Endometrium (tissue), 2 donors: Measurements from ENCODE around the gene PHLDB2.

Experiments used
- FAIRE-seq: peaks from 2 replicates; lab custom pipeline; 2012; peaks lifted over from hg19 to GRCh38; lab: Jason Lieb, UNC
- donor health status: control.
- donor health status: control.

PHLDB2 gene

GRCh38 chr3:111884411-111885018 is 25.4 kb downstream of the PHLDB2 start:
- FAIRE-seq, result no peak

- FAIRE-seq, result no peak
Observed at GRCh38 chr3:111885578-111885977, 26.5 kb downstream of the PHLDB2 start.

DNA sequence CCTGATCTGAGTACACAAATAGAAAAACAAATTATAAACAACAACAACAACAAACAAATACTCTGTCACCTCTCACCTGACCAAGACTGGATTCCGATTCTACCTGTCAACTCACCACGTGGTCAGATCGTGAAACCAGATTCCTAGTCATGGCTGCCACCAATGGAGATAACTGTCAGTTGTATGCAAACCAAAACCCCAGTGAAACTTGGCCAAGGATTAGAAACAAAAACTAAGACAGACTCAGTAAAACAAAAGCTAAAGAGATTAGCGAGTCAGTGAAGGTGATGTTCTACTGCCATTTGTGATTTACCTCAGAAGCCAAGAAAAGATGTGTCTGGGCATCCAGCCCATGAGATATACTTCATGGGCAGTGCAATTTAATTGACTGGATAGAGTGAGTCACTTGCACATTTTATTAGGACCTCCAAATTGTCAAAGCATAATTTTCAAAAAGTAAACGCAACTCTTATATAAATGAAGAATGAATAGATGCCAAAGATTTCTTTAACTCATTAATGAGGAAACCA is 31.1 kb downstream of the PHLDB2 start:
- FAIRE-seq, result no peak

- FAIRE-seq, result no peak
Observed at GRCh38 chr3:111892070-111892469, 33.0 kb downstream of the PHLDB2 start.

DNA sequence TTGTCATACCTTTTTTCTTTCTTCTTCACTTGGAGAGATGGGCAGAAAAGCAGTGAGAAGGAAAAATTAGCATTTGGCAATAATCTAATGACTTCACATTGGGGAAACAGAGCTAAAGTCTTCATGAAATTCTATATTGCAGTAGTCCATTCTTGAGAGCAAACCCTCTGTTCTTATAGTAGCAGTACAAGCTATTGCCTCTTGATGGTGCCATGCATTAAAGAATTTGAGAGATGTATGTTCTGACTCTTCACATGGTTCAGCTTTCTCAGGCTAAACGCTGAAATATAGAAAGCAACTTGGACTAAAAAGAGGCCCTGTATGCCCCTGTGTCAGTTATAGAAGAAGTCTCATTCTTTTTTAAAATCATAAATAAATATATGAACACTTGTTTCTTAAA is 36.0 kb downstream of the PHLDB2 start:
- FAIRE-seq, result no peak

GRCh38 chr3:111899966-111900365 is 40.9 kb downstream of the PHLDB2 start:
- FAIRE-seq, result no peak

DNA sequence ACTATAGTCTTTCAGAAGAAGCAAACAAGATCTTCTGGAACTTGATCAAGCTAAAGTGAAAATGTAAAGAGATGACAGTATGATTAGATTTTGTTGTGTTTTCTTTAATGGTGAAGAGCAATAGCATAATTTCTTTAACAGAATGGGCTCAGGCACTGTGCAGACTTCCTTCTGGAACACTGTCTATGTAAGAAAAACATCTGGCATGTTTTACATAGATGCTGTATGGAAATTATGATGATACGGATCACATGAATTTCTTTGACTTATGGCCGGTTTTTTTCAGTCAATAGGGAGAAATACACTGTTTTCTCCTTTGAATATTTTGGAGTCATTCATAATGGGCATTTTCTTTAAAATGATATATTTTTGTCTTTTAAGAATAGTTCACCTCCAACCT is 42.6 kb downstream of the PHLDB2 start:
- FAIRE-seq, result no peak

- no peak for FAIRE-seq
Observed at GRCh38 chr3:111902534-111902933, 43.5 kb downstream of the PHLDB2 start.

- no peak for FAIRE-seq
Observed at GRCh38 chr3:111903067-111903511, 44.0 kb downstream of the PHLDB2 start.

GRCh38 chr3:111904376-111905241 is 45.5 kb downstream of the PHLDB2 start:
- FAIRE-seq, result no peak

GRCh38 chr3:111906656-111907055 is 47.6 kb downstream of the PHLDB2 start:
- FAIRE-seq, result no peak

GRCh38 chr3:111907151-111907550 is 48.1 kb downstream of the PHLDB2 start:
- FAIRE-seq, result no peak

- FAIRE-seq, result no peak
Observed at GRCh38 chr3:111910806-111911205, 51.7 kb downstream of the PHLDB2 start.

DNA sequence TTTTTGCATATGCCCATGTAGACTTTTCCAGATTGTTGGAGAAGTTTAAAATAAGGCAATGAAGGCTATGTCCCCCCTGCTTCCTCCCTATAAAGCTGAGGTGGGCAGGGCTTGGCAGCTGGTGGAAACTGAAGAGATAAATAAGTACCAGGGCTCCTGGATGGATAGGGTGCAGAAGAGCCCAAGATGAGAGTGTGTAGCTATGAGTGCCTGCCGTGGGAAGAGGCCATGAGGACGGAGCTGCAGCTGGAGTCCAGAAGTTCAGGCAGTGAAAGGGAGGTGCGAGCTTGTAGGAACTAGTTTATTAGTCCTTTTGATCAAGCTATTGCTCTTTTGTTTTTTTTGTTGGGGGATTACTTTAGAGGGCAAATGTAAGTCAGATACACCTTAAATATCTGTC is 52.4 kb downstream of the PHLDB2 start:
- no peak for FAIRE-seq

- FAIRE-seq, result no peak
Observed at GRCh38 chr3:111913163-111913763, 54.2 kb downstream of the PHLDB2 start.

DNA sequence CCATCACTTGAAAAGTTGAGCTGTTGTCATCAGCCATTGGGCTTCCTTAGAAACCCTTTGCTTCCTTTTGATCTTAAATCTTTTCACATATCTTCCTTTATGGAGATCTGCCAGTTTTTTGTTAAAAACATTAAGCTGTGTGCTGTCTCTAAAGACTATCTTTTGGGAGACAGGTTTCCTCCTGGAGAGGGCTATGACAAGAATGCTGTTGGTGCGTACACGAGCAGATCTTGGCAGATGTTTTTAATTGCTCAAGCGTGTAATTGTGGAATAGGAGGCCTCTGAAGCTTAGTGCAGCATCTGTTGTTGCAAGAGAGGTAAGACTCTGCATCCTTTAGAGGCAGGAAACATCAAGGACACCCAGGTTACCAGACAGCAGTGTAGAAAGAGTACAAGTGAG is 56.8 kb downstream of the PHLDB2 start:
- FAIRE-seq, result no peak

DNA sequence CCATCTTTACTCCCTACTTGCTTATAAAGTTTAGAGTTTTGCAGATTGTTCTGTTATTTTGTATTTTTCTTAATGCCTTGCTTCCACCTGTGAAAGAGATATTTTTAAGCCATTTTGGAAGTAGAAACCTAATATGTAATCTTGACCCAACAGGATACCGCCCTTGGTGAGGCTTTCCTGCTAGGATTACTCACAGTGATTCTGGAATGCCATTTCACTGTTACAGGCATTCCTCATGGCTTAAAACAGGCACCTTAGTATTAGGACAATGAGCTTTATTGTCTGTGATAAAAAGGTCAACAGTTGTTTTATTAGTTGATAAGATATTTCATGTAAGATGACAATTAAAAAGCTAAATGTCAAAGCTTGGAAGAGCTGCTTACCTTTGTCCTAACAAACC is 58.2 kb downstream of the PHLDB2 start:
- no peak for FAIRE-seq

DNA sequence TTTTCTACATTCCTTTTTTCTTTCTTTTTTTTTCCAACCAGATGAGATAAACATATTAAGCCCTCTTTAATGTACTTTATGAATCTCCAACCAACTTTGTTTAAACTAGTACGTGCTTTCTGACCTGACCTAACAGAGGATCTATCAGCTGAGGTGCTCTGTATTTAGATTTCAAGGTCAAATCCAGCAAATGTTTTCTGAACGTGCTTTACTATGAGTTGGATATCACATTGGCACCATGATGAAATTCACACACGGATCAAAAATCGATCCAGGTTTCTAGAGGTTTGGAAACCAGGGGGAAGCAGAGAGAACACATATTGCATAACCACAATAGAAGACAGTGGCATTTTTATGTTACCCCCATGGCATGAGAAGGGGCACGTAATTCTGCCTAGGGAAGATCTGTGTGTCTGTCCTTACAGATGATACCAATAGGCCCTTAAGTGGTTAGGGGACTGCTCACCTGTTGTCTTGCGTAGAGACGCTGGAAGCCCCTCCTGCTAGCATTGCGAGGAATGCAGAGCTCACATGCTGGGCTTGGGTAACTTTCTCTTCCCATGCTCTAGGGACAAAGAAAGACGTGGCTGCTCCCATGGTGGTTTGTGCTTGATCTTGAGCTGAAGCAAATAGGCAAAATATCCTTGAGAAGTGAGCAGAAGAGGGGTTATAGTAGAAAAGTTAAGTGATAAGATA is 60.5 kb downstream of the PHLDB2 start:
- FAIRE-seq, result no peak

- FAIRE-seq, result no peak
Observed at GRCh38 chr3:111921181-111921580, 62.1 kb downstream of the PHLDB2 start.

DNA sequence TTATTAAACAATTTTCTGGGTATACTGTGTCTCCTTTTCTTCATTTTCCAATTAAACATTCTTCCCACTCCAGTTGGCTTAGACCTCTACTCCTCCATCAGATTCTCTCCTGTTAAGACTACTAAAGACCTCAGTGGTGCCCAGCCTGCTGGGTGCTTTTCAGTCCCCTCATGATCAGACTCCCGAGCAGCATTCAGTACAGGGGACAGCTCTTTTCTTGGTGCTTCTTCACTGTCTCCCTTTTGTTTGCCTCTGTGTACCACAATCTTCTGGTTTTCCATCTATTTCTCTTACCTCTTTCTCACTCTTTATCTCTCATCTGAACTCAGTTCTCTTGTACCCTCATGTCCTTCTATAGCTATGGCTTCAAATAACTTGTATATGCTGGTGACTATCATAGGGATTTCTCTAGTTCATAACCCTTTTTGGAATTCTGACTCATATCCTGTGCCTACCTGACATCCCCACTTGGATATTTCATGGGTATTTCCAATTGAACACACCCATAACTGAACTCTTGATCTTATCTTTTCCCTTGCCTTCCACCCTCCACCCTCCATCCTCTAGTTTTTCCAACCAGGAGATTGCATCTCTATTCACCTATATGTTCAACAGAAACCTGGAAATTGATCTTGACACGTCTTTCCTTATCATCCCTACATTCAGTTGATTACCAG is 64.2 kb downstream of the PHLDB2 start:
- no peak for FAIRE-seq

GRCh38 chr3:111923806-111924205 is 64.7 kb downstream of the PHLDB2 start:
- no peak for FAIRE-seq

DNA sequence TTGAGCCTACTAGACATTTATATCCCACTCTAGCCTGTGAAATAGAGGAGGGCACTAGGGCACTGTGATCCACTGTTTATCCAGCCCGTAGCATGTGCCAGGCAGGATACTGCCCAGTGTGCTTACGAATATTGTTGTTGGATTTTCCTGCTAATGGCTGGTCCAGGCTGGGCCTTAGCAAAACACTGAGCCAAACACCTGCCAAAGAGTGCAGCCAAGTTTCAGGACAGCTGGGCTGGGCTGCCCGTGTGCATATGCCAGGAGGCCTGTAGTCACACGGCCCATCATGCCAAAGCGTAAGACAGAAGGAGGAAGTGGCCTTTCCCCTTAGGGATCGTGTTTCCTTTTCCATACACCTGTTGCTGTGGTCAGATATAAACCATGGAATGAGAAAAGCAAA is 65.2 kb downstream of the PHLDB2 start:
- no peak for FAIRE-seq
